Mononuclear cell (primary cell): ENCODE data around the gene MINDY1. TPM values are rescaled to one million over a fixed set of nuclear protein-coding genes. Genes with fewer than 3 reads are reported as not detected.
A peak's percentile ranks its signal among the peaks of the same experiment; 100 is the strongest.

Source experiments
- H3K27me3 ChIP-seq: 2 replicates; pipeline ENCODE4 v1.6.0; 2011; ENCODE audit warnings: low read length, control low read depth; ENCODE audit not compliant: insufficient read depth
- H3K4me1 ChIP-seq: 2 replicates; pipeline ENCODE4 v1.5.1; 2011; ENCODE audit warnings: mild to moderate bottlenecking, low read length, control low read depth; ENCODE audit not compliant: insufficient read depth
- H3K4me3 ChIP-seq: 2 replicates; pipeline ENCODE4 v1.5.1; 2011; ENCODE audit warnings: mild to moderate bottlenecking, low read length, moderate library complexity
- H3K9me3 ChIP-seq: 2 replicates; pipeline ENCODE4 v1.5.1; 2011; ENCODE audit warnings: low read depth, mild to moderate bottlenecking, control low read depth, low read length
- total RNA-seq: library from RNA; depleted of rRNA; stranded (reverse); fragments of >200 nt; gene quantifications from one replicate; pipeline ENCODE4 v1.2.3, GENCODE V29; 2012

The MINDY1 gene
- total RNA-seq, 1 donor = 14.4 TPM

DNA sequence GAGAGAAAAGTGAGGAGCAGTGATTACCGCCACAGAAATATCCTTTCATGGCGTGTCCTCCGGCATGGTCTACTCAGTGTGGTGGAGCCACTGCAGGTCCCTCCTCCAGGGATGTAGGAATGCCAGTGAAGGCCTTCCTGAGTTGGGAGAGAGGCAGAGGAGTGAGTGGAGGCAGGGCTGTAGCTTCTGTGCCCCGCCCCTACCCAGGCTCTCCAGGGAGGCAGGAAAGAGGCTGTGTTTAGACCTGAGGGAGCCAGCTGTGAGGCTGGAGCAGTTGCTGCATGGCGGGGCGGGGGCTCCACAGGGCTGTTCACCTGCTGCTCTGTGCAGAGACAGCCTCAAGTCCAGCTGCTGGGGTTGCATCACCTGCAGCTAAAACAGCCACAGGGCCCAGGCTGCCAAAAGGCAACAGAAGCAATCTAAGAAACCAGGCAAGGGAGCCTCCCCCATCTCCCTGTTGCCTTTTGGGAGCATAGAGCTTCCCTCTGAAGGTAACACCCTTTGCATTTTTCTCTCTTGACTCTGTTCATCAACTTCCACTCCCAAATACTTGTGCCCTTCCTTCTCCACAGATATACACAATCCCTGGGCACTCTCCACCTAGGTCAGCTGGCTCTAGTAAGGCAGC is 25.4 kb downstream of the MINDY1 start:
- H3K9me3 ChIP-seq = no peaks in the 10 kb centered on the region
- H3K4me3 ChIP-seq = no peak overlapping the region
- peaks cover 31% of the 10 kb centered on the region for H3K4me1 ChIP-seq
- H3K27me3 ChIP-seq = no peaks in the 10 kb centered on the region

DNA sequence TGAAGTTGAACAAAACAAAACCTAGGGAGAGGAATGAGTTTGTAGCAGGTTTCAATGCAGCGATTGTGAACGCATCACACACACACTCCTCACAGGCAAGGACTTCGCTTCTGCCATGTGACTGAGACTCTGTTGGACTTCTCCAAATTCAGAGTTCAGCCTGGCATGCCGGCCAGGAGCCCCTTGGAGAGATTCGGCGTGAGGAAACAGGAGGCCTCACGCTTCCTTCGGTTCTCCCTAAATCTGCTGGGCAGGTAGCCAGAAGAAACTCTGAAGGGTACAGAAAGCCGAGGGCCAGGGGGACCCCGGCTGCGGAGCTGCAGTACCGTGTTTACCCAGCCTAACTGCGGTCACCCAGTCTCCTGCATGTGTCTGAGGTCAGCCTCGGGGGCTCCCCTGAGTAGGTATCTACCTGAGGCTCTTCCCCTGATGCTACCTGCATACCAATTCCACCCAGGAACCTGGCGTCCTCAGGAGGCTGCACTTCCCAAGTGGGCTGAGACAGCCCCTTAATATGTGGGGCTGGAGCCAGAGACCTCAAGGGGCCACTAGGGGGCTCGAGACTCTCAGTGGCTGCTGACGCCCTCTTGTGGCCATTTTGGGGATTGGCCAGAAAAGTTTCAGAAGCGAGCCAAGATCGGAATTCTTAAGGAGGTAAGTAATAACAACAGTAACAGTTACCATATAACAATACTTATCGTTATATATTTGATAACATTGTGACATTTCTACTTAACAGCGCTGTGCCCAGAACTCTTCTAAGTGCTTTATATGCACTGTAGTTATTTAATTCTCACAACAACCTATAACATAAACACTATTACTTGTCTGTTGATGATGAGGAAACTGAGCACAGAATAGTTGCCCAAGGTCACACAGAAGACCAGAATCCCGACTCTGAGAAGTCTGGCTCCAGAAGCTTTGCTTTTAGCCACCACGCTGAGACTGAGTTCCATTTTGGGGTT is 27.3 kb downstream of the MINDY1 start:
- H3K9me3 ChIP-seq = no peaks in the 10 kb centered on the region
- peaks cover 44% of the 10 kb centered on the region for H3K4me1 ChIP-seq
- no peaks in the 10 kb centered on the region for H3K27me3 ChIP-seq
- peak overlapping the region; percentile 22 for H3K4me3 ChIP-seq

DNA sequence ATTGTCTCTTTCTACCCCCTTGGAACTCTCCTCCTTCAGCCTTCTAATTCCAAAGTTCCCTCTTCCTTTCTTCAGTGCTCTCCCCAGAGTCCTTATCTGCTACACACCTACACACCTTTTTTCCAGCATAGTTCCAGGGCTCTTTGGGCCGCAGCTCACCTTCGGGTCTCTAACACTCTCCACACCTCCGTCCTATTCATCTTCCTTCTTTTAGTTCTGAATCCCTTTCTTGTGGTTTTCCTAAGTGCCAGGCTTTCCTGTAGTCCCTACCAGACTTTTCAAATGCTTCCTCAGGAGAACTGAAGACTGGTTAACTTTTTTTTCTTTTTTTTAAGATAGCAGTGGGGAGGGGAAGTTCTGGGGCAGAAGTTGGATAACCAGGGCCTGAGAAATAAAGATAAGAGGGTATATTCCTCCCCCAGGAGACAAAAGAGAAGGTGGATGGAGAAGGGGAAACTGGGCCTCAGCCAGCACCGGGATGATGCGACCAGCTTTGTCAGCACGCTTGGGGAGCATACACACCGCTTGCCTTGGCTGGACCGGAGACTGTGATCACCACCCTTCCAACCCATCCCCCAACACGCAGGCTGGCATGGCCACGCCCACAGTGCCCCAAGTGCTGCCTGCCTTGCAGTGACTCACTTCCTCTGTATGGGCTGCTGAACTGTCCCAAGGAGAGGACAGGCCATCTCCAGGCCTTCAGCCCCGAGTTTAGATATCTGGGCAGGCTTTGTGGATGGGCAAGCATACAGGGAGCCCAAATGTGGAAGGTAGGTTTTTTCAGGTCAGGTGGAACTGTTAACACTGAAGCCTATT is 29.6 kb downstream of the MINDY1 start:
- Histone ChIP-seq H3K4me3 (no peak overlapping the region), H3K9me3 (no peaks in the 10 kb centered on the region), H3K27me3 (no peaks in the 10 kb centered on the region), H3K4me1 (peaks cover 63% of the 10 kb centered on the region)

DNA sequence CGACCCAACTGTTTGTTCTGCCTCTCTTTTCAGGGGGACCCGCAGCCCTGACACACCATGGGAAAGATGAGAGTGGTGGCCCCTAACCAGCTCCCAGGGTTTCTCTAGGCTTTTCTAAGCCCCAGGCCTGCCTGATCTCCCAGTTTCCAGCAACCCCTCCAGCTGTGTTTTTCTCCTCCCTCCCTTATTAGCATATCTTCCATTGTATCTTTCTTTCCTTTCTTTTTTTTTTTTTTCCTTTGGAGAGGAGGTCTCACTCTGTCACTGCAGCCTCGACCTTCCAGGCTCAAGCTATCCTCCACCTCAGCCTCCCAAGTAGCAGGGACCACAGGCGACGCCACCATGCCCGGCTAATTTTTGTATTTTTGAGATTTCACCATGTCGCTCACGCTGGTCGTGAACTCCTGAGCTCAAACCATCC is 30.3 kb downstream of the MINDY1 start:
- no peaks in the 10 kb centered on the region for H3K9me3 ChIP-seq
- H3K4me3 ChIP-seq = no peak overlapping the region
- H3K27me3 ChIP-seq = no peaks in the 10 kb centered on the region

DNA sequence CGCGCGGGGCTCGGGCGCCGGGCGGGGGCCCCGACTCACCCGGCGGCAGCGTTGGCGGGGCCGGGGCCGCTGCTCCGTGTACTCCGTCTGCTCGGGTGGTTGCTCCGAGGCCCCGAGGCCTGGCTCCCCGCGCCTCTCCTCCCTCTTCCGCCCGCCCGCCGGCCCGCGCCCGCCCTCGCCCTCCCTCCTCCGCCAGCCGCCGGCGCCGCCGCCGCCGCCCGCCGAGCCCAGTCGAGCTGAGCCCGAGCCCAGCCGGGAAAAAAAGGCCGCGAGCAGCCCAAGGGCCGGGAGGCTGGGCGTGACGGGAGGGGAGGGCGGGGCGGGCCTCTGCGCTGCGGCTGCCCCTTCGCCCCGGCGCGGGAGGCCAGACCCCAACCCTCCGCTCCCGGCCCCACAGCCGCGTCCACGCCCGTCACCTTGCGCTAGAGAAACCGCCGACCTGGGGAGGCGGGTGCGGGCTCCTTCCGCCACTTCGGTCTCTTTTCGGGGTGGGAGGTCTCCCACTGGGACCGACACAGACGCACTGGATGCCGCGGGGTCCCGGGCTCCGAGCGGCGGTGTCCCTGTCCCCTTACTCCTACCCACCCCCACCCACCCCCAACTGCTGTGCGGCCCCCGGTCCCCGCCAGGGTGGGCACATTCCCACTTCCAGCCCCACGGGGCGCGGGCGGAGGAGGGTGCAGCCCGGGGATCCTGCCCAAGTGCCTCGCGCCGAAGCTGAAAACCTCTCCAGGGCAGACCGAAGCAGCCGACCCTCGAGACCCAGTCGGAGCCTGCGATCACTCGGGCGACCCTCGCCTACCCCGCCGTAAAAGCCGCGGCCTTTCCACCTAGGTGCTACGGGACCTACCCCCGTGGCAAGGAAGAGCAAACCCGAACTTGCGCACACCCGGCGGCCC is 31.9 kb downstream of the MINDY1 start, which contains the start of gene CERS2:
Gene CERS2 (minus strand): TSS at position 256 of the 899 bp plus-strand sequence. CDS start 5,745 bp downstream, outside the sequence.
- peak within 1 kb of the TSS; percentile 77 for H3K4me3 ChIP-seq

More for the DNA sequence above, 30.3 kb downstream of the MINDY1 start:
- peaks cover 69% of the 10 kb centered on the region for H3K4me1 ChIP-seq

DNA sequence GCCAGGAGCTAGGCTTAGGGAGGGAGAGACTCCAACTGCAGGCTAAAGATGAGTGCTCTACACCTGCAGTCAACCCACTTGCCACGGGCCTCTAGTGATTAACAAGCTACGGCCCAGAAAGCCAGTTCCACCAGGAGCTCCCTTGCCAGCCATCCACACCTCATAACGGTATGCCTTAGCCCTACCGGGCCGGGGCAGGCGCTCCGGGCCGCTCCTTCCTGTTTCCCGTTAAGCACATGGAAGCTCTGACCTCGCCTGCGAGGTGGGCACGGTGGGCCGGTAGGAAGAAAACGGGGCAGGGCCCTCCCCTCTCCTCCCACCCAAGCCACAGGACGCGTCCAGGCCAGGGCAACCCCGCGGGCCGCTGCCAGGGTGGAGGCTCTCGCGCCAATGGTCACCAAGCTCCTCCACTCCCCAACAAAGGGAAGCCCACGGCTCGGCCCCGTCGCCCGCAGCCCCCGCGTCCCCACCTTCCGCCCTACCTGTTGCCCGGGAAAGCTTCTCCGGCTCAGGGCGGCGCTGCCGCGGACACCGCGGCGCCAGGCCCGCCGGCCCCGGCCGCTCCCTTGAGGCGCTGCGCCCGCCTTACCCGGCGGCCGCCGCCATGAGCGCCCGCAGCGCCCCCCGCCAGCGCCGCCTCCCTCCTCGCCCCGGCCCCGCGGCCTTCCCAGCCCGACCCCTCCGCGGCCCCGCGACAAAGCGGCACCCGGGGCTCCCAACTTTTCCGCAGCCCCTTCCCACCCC is 32.7 kb downstream of the MINDY1 start:
- H3K4me3 ChIP-seq = peak overlapping the region; percentile 77
- peaks cover 79% of the 10 kb centered on the region for H3K4me1 ChIP-seq
- no peaks in the 10 kb centered on the region for H3K27me3 ChIP-seq
- no peaks in the 10 kb centered on the region for H3K9me3 ChIP-seq

More for the DNA sequence above, 31.9 kb downstream of the MINDY1 start, which contains the start of gene CERS2:
- Histone ChIP-seq H3K9me3 (no peaks in the 10 kb centered on the region), H3K4me1 (peaks cover 83% of the 10 kb centered on the region), H3K27me3 (no peaks in the 10 kb centered on the region)

DNA sequence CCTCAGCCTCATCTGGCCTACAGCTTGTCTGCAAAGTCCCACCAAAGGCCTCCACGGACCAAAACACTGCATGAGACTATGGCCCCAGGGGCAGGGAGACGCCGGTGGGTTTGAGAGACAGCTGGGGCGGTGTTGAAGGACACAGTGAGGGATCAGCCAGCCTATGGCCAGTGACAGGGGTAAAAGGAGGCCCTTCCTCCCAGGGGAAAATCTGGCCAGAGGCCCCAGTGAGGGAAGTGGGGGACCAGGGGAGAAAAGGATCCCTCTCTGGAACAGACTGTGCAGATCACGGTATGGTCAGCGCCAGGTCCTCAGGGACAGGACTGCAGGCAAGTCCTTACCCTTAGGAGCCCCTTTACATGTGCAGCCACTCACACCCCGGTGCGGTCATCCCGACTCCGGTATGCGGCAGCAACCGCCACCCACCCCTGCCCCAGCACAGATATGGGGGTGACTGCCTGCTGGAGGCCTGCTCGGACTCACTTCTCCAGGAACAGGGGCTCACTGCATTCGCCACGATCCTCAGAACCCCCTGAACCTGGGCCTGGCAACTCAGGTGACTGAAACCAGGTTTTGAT is 33.4 kb downstream of the MINDY1 start:
- H3K27me3 ChIP-seq = no peaks in the 10 kb centered on the region
- peak overlapping the region; percentile 77 for H3K4me3 ChIP-seq
- H3K9me3 ChIP-seq = no peaks in the 10 kb centered on the region
- H3K4me1 ChIP-seq = peaks cover 72% of the 10 kb centered on the region

DNA sequence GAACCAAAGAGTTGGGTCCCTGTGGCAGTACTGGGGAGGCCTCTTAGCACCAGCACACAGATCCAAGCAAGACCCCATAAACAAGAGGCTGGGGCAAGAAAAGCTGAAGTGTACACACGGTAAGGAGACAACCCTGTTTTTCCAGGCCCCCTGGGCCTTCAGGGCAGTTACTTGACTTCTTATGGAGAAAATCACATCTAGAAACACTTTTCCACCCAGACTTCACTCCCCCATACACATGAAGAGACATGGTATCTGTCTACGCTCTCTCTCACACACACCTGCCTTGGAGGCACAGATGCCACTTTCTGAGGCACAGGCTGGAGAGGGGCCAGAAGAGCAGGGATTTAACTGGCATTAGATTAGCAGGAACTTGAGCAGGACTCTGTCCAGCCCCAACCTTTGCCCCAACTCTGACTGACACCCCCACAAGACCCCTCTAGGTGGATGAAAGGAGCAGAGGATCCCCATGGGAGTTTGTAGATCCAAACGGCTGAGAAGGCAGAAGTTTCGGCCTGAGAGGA is 34.2 kb downstream of the MINDY1 start:
- Histone ChIP-seq H3K27me3 (no peaks in the 10 kb centered on the region), H3K4me1 (peaks cover 64% of the 10 kb centered on the region), H3K9me3 (no peaks in the 10 kb centered on the region), H3K4me3 (no peak overlapping the region)

DNA sequence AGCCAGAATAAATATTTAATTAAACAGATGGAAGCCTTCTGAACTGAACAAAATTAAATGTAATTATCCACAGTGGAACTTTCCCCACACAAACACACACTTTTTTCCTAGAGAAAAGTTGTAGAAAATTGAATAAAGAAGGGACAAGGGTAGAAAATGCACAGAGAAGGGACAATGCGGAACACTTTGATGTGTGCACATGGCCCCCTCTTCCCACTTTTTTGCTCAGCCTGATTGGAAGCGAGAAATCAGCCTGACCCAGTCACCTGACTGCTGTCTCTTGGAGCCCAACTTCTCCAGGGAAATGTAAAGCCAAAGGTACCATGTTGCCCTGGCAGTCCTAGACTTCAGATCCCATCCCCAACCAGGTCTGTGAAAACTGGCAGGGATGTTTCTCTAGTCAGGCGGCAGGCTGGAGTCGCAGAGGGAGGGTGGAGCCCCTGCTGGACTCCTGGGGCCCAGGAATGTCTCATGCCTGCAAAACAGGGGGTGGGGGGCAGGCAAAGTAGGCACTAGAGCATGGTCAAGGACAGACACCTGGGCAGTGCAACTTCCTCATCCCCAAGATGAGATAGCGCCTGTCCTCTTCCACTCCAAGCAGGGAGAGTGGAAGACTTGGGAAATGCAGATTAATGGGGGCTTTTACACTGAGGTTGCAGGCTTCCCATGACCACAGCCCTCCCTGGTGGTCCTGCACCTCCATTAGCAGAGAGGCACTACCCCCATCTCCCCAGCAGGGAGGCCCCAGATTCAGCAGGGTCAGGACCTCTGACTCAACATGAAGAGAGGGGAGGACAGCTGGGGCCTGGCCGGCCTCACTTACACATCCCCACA is 34.9 kb downstream of the MINDY1 start:
- Histone ChIP-seq H3K4me1 (peaks cover 57% of the 10 kb centered on the region), H3K27me3 (no peaks in the 10 kb centered on the region), H3K9me3 (no peaks in the 10 kb centered on the region), H3K4me3 (no peak overlapping the region)

DNA sequence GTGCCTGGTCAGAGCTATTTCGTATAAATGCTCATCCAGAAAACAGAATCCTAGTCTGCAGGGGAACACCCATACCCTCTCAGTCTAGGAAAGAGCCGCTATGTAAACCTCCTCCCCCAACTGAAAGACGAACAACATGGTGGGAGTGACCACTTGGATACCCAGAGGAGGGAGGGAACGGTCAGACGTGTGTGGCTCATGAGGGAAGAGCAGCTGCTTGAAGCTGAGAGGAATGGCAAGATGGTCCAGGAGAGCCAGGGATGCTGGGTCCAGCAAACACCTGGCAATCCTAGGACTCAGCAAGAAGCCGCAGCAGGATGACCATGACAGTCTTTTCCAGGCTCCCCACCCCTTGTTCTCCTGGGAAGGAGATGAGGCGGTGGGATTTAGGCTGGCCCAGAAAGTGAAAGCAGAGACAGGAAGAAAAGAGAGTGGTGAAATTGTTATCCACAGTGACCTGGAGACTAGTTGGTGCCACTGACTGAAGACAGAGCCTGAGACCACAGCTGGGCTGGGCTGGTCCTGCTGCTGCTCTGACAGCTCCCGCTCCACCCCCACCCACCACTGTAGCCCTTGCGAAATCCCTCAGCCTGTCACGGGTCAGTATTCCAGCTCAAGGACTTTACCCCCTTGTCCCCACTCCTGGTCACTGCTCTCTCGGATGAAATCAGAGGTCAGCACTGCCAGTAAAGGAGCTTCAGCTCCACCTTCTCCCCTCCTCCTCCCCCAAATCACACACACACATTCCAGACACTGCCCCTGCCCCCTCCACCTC is 35.7 kb downstream of the MINDY1 start:
- no peak overlapping the region for H3K4me3 ChIP-seq
- H3K9me3 ChIP-seq = no peaks in the 10 kb centered on the region
- peaks cover 49% of the 10 kb centered on the region for H3K4me1 ChIP-seq
- no peaks in the 10 kb centered on the region for H3K27me3 ChIP-seq

DNA sequence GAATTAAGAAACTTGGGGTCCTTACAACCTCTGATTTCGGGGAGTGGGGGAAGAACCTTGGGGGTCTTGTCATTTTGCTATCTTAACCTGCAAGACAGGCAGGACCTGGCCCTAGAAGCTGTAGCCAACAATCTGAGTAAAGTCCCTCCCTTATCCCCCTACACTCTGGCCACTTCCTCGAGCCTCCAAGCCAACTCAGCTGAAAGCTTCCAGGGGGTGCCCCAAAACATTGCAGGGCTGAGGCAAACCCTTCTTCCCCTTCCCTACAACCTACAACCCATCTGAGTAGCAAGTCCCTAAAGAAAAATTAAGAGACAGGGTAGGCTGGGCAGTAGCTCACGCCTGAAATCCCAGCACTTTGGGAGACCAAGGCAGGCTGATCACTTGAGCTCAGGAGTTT is 37.1 kb downstream of the MINDY1 start:
- H3K27me3 ChIP-seq = no peaks in the 10 kb centered on the region
- H3K4me1 ChIP-seq = peaks cover 39% of the 10 kb centered on the region
- no peaks in the 10 kb centered on the region for H3K9me3 ChIP-seq
- H3K4me3 ChIP-seq = no peak overlapping the region

DNA sequence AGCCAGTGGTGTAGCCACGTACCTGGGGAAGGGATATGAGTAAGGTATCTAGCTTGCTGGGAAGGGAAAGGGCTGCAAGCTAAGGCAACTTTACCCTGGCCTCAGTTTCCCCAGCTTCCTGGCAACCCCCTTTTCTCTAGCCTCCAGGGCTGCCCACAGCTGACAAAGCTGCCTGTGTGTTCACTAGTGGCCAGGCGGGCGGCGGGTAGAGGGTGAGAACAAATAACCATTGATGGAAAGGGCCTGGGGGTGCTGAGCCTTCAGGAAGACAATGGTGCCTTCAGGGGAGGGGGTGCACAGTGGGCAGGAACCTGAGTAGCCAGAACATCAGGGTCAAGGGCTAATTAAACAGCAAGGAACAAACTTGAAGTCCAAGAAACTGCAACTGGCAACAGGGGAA is 38.2 kb downstream of the MINDY1 start:
- Histone ChIP-seq H3K27me3 (no peaks in the 10 kb centered on the region), H3K9me3 (no peaks in the 10 kb centered on the region), H3K4me3 (no peak overlapping the region), H3K4me1 (peaks cover 34% of the 10 kb centered on the region)
